ENCODE data around the gene MRPS10.

The MRPS10 gene

DNA sequence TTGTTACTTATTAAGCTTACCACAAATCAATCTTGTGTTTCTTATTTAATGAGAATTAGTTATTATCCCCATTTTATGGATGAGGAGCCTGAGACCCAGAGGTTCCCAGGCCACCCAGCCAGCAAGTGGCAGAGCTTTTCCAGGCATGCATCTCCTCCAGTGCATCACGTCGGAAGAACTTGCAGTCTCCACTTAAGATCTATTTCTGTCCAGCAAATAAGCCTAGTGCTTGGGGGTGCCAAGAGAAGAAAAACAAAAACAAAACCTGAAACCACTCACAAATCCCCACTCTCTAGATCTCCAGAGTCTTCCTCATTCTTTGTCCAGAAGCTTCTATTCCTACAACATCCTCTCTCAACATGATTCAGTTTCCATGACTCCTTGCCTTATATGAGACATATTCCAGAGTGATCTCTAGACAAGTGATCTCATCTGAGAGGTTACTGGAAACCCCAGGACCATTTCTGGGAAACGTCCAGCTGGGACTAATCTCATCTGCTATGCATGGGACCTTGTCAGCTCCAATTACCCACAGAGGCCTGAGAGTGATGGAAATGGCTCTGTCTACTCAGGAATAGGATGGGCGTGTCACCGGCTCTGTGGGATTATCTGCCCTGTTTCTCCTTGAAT lies 27.0 kb downstream of the MRPS10 start (continued):
- no peak for TF ChIP-seq ARNTL (CRISPR knock-in tag; IDR thresholded peaks at IDR 0.05; ENCODE audit: borderline replicate concordance, low read depth)

DNA sequence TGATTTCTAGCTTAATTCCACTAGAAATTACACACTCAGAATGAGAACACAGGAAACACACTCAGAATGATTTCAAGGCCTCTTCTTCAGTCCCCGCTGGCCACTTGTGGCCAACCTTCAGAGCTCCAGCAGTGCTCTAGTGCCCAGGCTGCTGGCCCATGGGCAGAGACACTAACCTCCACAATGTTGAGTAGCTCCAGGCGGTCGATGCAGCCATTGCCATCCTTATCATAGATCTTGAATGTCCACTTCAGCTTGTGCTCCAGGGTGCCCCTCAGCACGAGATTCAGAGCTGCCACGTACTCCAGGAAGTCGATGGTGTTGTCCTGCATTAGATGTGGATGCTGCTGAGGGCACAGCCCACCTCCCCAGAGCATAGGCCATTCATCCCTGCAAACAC lies 29.3 kb downstream of the MRPS10 start:
- TF ChIP-seq, protein P1, sequence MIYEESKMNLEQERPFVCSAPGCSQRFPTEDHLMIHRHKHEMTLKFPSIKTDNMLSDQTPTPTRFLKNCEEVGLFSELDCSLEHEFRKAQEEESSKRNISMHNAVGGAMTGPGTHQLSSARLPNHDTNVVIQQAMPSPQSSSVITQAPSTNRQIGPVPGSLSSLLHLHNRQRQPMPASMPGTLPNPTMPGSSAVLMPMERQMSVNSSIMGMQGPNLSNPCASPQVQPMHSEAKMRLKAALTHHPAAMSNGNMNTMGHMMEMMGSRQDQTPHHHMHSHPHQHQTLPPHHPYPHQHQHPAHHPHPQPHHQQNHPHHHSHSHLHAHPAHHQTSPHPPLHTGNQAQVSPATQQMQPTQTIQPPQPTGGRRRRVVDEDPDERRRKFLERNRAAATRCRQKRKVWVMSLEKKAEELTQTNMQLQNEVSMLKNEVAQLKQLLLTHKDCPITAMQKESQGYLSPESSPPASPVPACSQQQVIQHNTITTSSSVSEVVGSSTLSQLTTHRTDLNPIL (CRISPR knock-in tag; IDR thresholded peaks at IDR 0.05; ENCODE audit: low read depth) = no peak
- no peak for TF ChIP-seq GLIS3 (CRISPR knock-in tag; IDR thresholded peaks at IDR 0.05)
- TF ChIP-seq, protein P2, sequence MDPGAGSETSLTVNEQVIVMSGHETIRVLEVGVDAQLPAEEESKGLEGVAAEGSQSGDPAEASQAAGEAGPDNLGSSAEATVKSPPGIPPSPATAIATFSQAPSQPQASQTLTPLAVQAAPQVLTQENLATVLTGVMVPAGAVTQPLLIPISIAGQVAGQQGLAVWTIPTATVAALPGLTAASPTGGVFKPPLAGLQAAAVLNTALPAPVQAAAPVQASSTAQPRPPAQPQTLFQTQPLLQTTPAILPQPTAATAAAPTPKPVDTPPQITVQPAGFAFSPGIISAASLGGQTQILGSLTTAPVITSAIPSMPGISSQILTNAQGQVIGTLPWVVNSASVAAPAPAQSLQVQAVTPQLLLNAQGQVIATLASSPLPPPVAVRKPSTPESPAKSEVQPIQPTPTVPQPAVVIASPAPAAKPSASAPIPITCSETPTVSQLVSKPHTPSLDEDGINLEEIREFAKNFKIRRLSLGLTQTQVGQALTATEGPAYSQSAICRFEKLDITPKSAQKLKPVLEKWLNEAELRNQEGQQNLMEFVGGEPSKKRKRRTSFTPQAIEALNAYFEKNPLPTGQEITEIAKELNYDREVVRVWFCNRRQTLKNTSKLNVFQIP (CRISPR knock-in tag; IDR thresholded peaks at IDR 0.05; ENCODE audit: borderline replicate concordance, low read depth) = no peak
- no peak for TF ChIP-seq ZNF8 (CRISPR knock-in tag; IDR thresholded peaks at IDR 0.05)
- TF ChIP-seq RARB (CRISPR knock-in tag; IDR thresholded peaks at IDR 0.05) = no peak
- TF ChIP-seq ZFP30 (CRISPR knock-in tag; IDR thresholded peaks at IDR 0.05) = no peak
- no peak for TF ChIP-seq CSDC2 (CRISPR knock-in tag; IDR thresholded peaks at IDR 0.05)
- no peak for TF ChIP-seq TOX (CRISPR knock-in tag; IDR thresholded peaks at IDR 0.05; ENCODE audit: borderline replicate concordance)
- no peak for ATAC-seq

DNA sequence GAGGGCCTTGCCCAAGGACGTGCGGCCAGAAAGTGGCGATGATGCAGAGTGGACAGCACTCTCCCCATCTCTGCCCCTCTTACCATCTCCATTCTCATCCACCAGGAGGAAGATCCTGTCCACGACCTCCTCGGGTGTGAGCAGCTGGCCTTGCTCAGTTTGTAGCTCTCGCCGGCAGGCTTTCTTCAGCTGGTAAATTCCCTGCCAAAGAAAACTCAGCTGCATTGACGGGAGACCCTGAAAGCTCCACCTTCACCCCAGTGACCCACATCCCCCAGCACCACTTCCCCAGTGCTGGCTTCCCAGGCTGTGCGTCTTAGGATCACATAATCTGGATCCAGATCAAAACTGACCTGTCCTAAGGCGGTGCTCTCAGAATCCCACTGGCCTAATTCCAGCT lies 32.1 kb downstream of the MRPS10 start:
- no peak for ATAC-seq
- no peak for TF ChIP-seq ZNF565 (CRISPR knock-in tag; conservative IDR thresholded peaks at IDR 0.05; ENCODE audit: low read depth)
- TF ChIP-seq, protein P3, sequence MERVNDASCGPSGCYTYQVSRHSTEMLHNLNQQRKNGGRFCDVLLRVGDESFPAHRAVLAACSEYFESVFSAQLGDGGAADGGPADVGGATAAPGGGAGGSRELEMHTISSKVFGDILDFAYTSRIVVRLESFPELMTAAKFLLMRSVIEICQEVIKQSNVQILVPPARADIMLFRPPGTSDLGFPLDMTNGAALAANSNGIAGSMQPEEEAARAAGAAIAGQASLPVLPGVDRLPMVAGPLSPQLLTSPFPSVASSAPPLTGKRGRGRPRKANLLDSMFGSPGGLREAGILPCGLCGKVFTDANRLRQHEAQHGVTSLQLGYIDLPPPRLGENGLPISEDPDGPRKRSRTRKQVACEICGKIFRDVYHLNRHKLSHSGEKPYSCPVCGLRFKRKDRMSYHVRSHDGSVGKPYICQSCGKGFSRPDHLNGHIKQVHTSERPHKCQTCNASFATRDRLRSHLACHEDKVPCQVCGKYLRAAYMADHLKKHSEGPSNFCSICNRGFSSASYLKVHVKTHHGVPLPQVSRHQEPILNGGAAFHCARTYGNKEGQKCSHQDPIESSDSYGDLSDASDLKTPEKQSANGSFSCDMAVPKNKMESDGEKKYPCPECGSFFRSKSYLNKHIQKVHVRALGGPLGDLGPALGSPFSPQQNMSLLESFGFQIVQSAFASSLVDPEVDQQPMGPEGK (CRISPR knock-in tag; IDR thresholded peaks at IDR 0.05; ENCODE audit: borderline replicate concordance) = no peak

DNA sequence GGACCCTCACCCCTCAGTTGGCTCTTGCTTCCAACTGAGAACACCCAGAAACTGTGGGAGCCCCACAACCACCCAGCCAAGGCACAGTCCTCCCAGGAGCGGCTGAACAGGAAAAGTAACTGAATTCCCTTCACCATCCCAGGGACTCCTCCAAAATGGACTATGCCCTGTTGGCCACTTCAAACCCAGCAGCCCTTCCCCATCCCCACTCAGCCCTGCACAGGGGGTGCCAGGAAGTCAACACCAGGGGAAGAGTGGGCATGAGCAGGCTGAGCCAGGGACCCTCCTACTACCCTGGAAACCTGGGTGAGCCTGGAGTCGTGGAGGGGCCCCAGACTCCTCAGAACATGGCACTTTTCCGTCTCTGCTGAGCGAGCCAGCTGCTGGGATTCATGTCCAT lies 33.2 kb downstream of the MRPS10 start:
- no peak for ATAC-seq

DNA sequence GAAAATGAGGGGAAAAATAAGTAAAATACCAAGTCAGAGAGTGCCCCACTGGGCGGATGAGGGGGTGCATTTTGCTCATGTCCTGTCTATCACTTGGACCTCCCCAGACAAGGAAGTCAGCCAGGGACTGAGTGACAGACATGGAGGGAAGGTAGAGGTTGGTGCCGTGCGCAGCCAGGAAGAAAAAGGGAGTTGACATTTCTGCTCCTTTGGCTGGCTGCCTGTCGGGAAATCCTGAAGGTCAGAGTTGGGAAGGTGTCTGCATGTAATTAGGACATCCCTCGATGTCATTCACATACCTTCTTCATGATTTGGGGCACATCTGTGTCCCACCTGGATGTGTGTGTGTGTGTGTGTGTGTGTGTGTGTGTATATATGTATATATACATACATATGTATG lies 35.6 kb downstream of the MRPS10 start:
- TF ChIP-seq ZNF8 (CRISPR knock-in tag; IDR thresholded peaks at IDR 0.05) = no peak
- no peak for TF ChIP-seq ZFP3 (CRISPR knock-in tag; IDR thresholded peaks at IDR 0.05)
- no peak for TF ChIP-seq ESRRG (CRISPR knock-in tag; IDR thresholded peaks at IDR 0.05)
- no peak for TF ChIP-seq SNAI2 (CRISPR knock-in tag; IDR thresholded peaks at IDR 0.05)
- TF ChIP-seq ZFP30 (CRISPR knock-in tag; IDR thresholded peaks at IDR 0.05) = no peak
- no peak for TF ChIP-seq PPARA (CRISPR knock-in tag; IDR thresholded peaks at IDR 0.05; ENCODE audit: borderline replicate concordance)
- no peak for TF ChIP-seq RARB (CRISPR knock-in tag; IDR thresholded peaks at IDR 0.05)
- no peak for TF ChIP-seq ZC3H10 (CRISPR knock-in tag; IDR thresholded peaks at IDR 0.05)
- TF ChIP-seq ZNF565 (CRISPR knock-in tag; conservative IDR thresholded peaks at IDR 0.05; ENCODE audit: low read depth) = no peak
- TF ChIP-seq TOX (CRISPR knock-in tag; IDR thresholded peaks at IDR 0.05; ENCODE audit: borderline replicate concordance) = no peak
- TF ChIP-seq ISL1 (CRISPR knock-in tag; IDR thresholded peaks at IDR 0.05) = no peak
- no peak for TF ChIP-seq TCF4 (CRISPR knock-in tag; IDR thresholded peaks at IDR 0.05; ENCODE audit: borderline replicate concordance)
- TF ChIP-seq, protein P4, sequence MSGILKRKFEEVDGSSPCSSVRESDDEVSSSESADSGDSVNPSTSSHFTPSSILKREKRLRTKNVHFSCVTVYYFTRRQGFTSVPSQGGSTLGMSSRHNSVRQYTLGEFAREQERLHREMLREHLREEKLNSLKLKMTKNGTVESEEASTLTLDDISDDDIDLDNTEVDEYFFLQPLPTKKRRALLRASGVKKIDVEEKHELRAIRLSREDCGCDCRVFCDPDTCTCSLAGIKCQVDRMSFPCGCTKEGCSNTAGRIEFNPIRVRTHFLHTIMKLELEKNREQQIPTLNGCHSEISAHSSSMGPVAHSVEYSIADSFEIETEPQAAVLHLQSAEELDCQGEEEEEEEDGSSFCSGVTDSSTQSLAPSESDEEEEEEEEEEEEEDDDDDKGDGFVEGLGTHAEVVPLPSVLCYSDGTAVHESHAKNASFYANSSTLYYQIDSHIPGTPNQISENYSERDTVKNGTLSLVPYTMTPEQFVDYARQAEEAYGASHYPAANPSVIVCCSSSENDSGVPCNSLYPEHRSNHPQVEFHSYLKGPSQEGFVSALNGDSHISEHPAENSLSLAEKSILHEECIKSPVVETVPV (CRISPR knock-in tag; IDR thresholded peaks at IDR 0.05) = no peak
- TF ChIP-seq ZNF70 (CRISPR knock-in tag; IDR thresholded peaks at IDR 0.05) = no peak
- no peak for TF ChIP-seq CSDC2 (CRISPR knock-in tag; IDR thresholded peaks at IDR 0.05)
- TF ChIP-seq BACH2 (CRISPR knock-in tag; IDR thresholded peaks at IDR 0.05; ENCODE audit: borderline replicate concordance) = no peak

More for the DNA sequence above, 33.2 kb downstream of the MRPS10 start:
- TF ChIP-seq, protein P4 (CRISPR knock-in tag; IDR thresholded peaks at IDR 0.05) = no peak
- no peak for TF ChIP-seq ARNTL (CRISPR knock-in tag; IDR thresholded peaks at IDR 0.05; ENCODE audit: borderline replicate concordance, low read depth)
- TF ChIP-seq ZFP30 (CRISPR knock-in tag; IDR thresholded peaks at IDR 0.05) = no peak
- TF ChIP-seq CSDC2 (CRISPR knock-in tag; IDR thresholded peaks at IDR 0.05) = no peak
- no peak for TF ChIP-seq GLIS3 (CRISPR knock-in tag; IDR thresholded peaks at IDR 0.05)
- no peak for TF ChIP-seq OSR1 (CRISPR knock-in tag; IDR thresholded peaks at IDR 0.05)

More for the DNA sequence above, 35.6 kb downstream of the MRPS10 start:
- ATAC-seq = no peak

All from SK-N-SH treated with all-trans-retinoic acid at 6 μM for 48 hours (cell line).